ENCODE data around the gene C13orf46.

Gene C13orf46

GRCh38 chr13:114007566-114007965 is 33.7 kb upstream of the C13orf46 start:
- Mint-ChIP-seq H3K4me3 (peak overlapping the region in 2 of 3 experiments; percentile 39 to 62), H3K9me3 (no peaks in the 10 kb centered on the region), H3K36me3 (ENCODE audit: low read depth) (peaks cover 16% of the 10 kb centered on the region), H3K27me3 (ENCODE audit: low read depth) (no peaks in the 10 kb centered on the region), H3K27ac (peak overlapping the region in 2 of 3 experiments; percentile 22 to 34), H3K4me1 (no peaks in the 10 kb centered on the region)
- TF ChIP-seq, protein P1, sequence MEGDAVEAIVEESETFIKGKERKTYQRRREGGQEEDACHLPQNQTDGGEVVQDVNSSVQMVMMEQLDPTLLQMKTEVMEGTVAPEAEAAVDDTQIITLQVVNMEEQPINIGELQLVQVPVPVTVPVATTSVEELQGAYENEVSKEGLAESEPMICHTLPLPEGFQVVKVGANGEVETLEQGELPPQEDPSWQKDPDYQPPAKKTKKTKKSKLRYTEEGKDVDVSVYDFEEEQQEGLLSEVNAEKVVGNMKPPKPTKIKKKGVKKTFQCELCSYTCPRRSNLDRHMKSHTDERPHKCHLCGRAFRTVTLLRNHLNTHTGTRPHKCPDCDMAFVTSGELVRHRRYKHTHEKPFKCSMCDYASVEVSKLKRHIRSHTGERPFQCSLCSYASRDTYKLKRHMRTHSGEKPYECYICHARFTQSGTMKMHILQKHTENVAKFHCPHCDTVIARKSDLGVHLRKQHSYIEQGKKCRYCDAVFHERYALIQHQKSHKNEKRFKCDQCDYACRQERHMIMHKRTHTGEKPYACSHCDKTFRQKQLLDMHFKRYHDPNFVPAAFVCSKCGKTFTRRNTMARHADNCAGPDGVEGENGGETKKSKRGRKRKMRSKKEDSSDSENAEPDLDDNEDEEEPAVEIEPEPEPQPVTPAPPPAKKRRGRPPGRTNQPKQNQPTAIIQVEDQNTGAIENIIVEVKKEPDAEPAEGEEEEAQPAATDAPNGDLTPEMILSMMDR (IDR thresholded peaks at IDR 0.05; ENCODE audit: unreplicated experiment in 3 of 3), result no peak

- peaks cover 10% of the 10 kb centered on the region for H3K36me3 Mint-ChIP-seq (ENCODE audit: low read depth)
- TF ChIP-seq, protein P1 (IDR thresholded peaks at IDR 0.05; ENCODE audit: unreplicated experiment in 3 of 3), result no peak
- H3K4me1 Mint-ChIP-seq, result no peaks in the 10 kb centered on the region
- no peaks in the 10 kb centered on the region for H3K27me3 Mint-ChIP-seq (ENCODE audit: low read depth)
- H3K9me3 Mint-ChIP-seq, result no peaks in the 10 kb centered on the region
- H3K4me3 Mint-ChIP-seq, result no peak overlapping the region
- no peak overlapping the region for H3K27ac Mint-ChIP-seq
Measured at GRCh38 chr13:114005206-114005724, 31.4 kb upstream of the C13orf46 start.

GRCh38 chr13:114004420-114005205 is 30.7 kb upstream of the C13orf46 start:
- H3K4me1 Mint-ChIP-seq, result no peaks in the 10 kb centered on the region
- TF ChIP-seq, protein P1 (IDR thresholded peaks at IDR 0.05; ENCODE audit: unreplicated experiment in 3 of 3), result no peak
- H3K27ac Mint-ChIP-seq, result no peak overlapping the region
- peaks cover 10% of the 10 kb centered on the region for H3K36me3 Mint-ChIP-seq (ENCODE audit: low read depth)
- no peaks in the 10 kb centered on the region for H3K27me3 Mint-ChIP-seq (ENCODE audit: low read depth)
- H3K9me3 Mint-ChIP-seq, result no peaks in the 10 kb centered on the region
- no peak overlapping the region for H3K4me3 Mint-ChIP-seq

GRCh38 chr13:114002771-114003321 is 29.0 kb upstream of the C13orf46 start:
- peaks cover 12% of the 10 kb centered on the region for H3K4me1 Mint-ChIP-seq
- no peak overlapping the region for H3K27ac Mint-ChIP-seq
- peaks cover 12% of the 10 kb centered on the region for H3K36me3 Mint-ChIP-seq (ENCODE audit: low read depth)
- TF ChIP-seq, protein P1 (IDR thresholded peaks at IDR 0.05; ENCODE audit: unreplicated experiment in 3 of 3), result no peak
- no peak overlapping the region for H3K4me3 Mint-ChIP-seq
- no peaks in the 10 kb centered on the region for H3K27me3 Mint-ChIP-seq (ENCODE audit: low read depth)
- no peaks in the 10 kb centered on the region for H3K9me3 Mint-ChIP-seq

- Mint-ChIP-seq H3K4me1 (peaks cover 19% of the 10 kb centered on the region), H3K27ac (no peak overlapping the region), H3K4me3 (no peak overlapping the region), H3K36me3 (ENCODE audit: low read depth) (peaks cover 9% of the 10 kb centered on the region), H3K9me3 (no peaks in the 10 kb centered on the region), H3K27me3 (ENCODE audit: low read depth) (no peaks in the 10 kb centered on the region)
- TF ChIP-seq, protein P1 (IDR thresholded peaks at IDR 0.05; ENCODE audit: unreplicated experiment in 3 of 3), result no peak
Measured at GRCh38 chr13:114002009-114002544, 28.2 kb upstream of the C13orf46 start.
